ENCODE results near the gene UBE2L3. TPM values are rescaled to one million over a fixed set of nuclear protein-coding genes. Genes with fewer than 3 reads are reported as not detected.

The UBE2L3 gene
- total and polyA plus RNA-seq, 8 donors, result 43.3 to 55.7 (median 48.1) TPM

DNA sequence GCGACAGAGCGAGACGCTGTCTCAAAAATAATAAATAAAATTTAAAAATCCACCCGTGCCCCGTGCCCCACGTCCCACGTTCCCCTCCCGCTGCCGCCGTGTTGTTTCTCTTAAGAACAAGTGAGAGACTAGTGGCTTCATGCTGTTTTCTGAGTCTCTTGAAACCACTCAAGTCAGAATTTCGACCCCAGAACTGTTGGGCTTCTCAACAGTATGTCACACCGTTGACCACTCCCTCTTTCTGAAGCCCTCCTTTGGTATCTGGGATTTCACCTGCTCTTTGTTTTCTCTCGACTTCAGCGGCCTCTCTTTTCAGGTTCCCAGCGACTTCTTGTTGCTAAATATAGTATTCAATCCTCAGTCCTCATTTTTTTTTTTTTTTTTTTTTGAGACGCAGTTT is 99.3 kb downstream of the UBE2L3 start:
- Histone ChIP-seq H3K27me3 (no peaks in the 10 kb centered on the region), H3K4me3 (peak overlapping the region; percentile 77 to 84), H3K27ac (peak overlapping the region; percentile 90 to 97), H3K4me1 (peaks cover 0 to 21% of the 10 kb centered on the region in 2 donors), H3K36me3 (peaks cover 0 to 25% of the 10 kb centered on the region in 2 donors), H3K9me3 (no peaks in the 10 kb centered on the region)
- DNase-seq (no peak), ATAC-seq (no peak)
- TF ChIP-seq, protein P1, sequence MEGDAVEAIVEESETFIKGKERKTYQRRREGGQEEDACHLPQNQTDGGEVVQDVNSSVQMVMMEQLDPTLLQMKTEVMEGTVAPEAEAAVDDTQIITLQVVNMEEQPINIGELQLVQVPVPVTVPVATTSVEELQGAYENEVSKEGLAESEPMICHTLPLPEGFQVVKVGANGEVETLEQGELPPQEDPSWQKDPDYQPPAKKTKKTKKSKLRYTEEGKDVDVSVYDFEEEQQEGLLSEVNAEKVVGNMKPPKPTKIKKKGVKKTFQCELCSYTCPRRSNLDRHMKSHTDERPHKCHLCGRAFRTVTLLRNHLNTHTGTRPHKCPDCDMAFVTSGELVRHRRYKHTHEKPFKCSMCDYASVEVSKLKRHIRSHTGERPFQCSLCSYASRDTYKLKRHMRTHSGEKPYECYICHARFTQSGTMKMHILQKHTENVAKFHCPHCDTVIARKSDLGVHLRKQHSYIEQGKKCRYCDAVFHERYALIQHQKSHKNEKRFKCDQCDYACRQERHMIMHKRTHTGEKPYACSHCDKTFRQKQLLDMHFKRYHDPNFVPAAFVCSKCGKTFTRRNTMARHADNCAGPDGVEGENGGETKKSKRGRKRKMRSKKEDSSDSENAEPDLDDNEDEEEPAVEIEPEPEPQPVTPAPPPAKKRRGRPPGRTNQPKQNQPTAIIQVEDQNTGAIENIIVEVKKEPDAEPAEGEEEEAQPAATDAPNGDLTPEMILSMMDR (IDR thresholded peaks at IDR 0.05), result no peak
- intact Hi-C loops (cut with DNase I), result no loop called here

DNA sequence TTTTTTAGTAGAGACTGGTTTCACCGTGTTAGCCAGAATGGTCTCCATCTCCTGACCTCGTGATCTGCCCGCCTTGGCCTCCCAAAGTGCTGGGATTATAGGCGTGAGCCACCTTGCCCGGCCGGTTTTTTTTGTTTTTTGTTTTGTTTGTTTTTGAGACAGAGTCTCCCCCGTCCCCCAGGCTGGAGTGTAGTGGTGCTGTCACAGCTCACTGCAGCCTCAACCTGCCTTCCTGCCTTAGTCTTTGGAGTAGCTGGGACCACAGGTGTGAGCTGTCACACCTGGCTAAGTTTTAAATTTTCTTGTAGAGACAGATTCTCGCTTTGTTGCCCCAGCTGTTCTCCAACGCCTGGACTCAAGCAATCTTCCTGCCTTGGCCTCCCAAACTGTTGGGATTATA is 101.5 kb downstream of the UBE2L3 start:
- H3K27me3 ChIP-seq, result no peaks in the 10 kb centered on the region
- H3K27ac ChIP-seq, result no peak overlapping the region
- no peaks in the 10 kb centered on the region for H3K9me3 ChIP-seq
- H3K4me1 ChIP-seq, result peaks cover 0 to 21% of the 10 kb centered on the region in 2 donors
- TF ChIP-seq, protein P1 (IDR thresholded peaks at IDR 0.05), result no peak
- H3K4me3 ChIP-seq, result no peak overlapping the region
- ATAC-seq (no peak), DNase-seq (no peak)
- peaks cover 0 to 47% of the 10 kb centered on the region in 2 donors for H3K36me3 ChIP-seq
- intact Hi-C loops (cut with DNase I), result no loop called here

DNA sequence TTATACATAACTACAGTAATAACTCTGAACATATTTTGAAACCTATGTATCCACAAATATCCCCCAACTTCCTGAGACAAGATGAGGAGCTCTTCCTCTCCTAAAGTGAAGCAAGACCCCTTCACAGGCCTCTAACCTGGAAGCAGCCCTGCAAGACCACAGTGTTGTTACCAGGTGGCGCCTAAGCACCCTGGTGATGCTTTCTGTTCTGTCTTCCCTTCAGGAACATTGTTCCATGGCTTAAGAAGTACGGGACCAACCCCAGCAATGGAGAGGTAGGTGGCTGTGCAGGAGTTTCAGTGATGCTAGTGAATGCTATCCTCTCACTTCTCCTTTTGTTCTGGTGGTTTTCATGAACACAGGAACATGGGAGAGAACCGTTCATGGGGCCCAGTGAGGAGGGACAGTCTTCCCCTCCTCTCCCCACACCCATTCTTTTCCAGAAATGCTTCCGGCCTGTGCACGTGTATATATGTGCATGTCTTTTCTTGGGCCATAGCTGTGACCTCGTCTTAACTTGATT is 104.7 kb downstream of the UBE2L3 start:
- TF ChIP-seq, protein P1 (IDR thresholded peaks at IDR 0.05), result no peak
- H3K27me3 ChIP-seq, result no peaks in the 10 kb centered on the region
- intact Hi-C loops (cut with DNase I), result no loop called here
- DNase-seq, result no peak
- H3K27ac ChIP-seq, result no peak overlapping the region
- ATAC-seq, result no peak
- H3K36me3 ChIP-seq, result peaks cover 0 to 72% of the 10 kb centered on the region in 2 donors
- peaks cover 0 to 10% of the 10 kb centered on the region in 2 donors for H3K4me1 ChIP-seq
- H3K4me3 ChIP-seq, result no peak overlapping the region
- H3K9me3 ChIP-seq, result no peaks in the 10 kb centered on the region

Small RNA genes within 50 kb of the gene (microRNA-seq; reads per million reads assigned to microRNA genes)
- gene MIR130B (297 to 411 reads per million in 2 donors), gene MIR301B (2.3 to 29.6 reads per million in 2 donors)

Other genes with a start within 250 kb of the UBE2L3 start
- gene RIMBP3B, start 184.0 kb upstream of the UBE2L3 start, total RNA-seq, result under 1 TPM; 0.10 to 0.32 TPM
- gene RIMBP3B, start 184.0 kb upstream of the UBE2L3 start, polyA plus RNA-seq (ENCODE audit: insufficient read length in 6 of 6), result under 1 TPM in 2 of 6 donors, not detected in 4; 0.06 to 0.16 TPM
- 1 to 10 TPM; 3.4 to 4.1 TPM for gene HIC2, start 150.3 kb upstream of the UBE2L3 start, total RNA-seq
- gene HIC2, start 150.3 kb upstream of the UBE2L3 start, polyA plus RNA-seq (ENCODE audit: insufficient read length in 6 of 6), result 1 to 10 TPM; 6.2 to 9.1 (median 8.4) TPM
- 1 to 10 TPM; 1.6 to 1.8 TPM for gene TMEM191C, start 100.3 kb upstream of the UBE2L3 start, total RNA-seq
- gene TMEM191C, start 100.3 kb upstream of the UBE2L3 start, polyA plus RNA-seq (ENCODE audit: insufficient read length in 6 of 6), result 1 to 10 TPM; 1.3 to 2.5 (median 1.8) TPM
- gene RIMBP3C, start 16.3 kb upstream of the UBE2L3 start, total RNA-seq, result under 1 TPM; 0.17 to 0.31 TPM
- gene RIMBP3C, start 16.3 kb upstream of the UBE2L3 start, polyA plus RNA-seq (ENCODE audit: insufficient read length in 6 of 6), result under 1 TPM in 5 of 6 donors, not detected in 1; 0.11 to 0.30 (median 0.13) TPM
- 10 to 100 TPM; 13.1 to 17.2 TPM for gene YDJC, start 62.3 kb downstream of the UBE2L3 start, total RNA-seq
- gene YDJC, start 62.3 kb downstream of the UBE2L3 start, polyA plus RNA-seq (ENCODE audit: insufficient read length in 6 of 6), result 10 to 100 TPM in 3 of 6 donors, 1 to 10 TPM in 3; 6.2 to 11.3 (median 9.7) TPM
- 1 to 10 TPM in 1 of 2 donors, under 1 TPM in 1; 0.26 to 1.1 TPM for gene CCDC116, start 65.0 kb downstream of the UBE2L3 start, total RNA-seq
- gene CCDC116, start 65.0 kb downstream of the UBE2L3 start, polyA plus RNA-seq (ENCODE audit: insufficient read length in 6 of 6), result 1 to 10 TPM in 1 of 6 donors, under 1 TPM in 5; 0.61 to 1.0 (median 0.85) TPM
- gene SDF2L1, start 74.6 kb downstream of the UBE2L3 start, total RNA-seq, result 10 to 100 TPM; 47.2 to 82.1 TPM
- 10 to 100 TPM; 11.9 to 23.5 (median 15.4) TPM for gene SDF2L1, start 74.6 kb downstream of the UBE2L3 start, polyA plus RNA-seq (ENCODE audit: insufficient read length in 6 of 6)
- 10 to 100 TPM; 34.1 to 38.0 TPM for gene PPIL2, start 98.3 kb downstream of the UBE2L3 start, total RNA-seq
- 10 to 100 TPM; 33.3 to 46.7 (median 35.7) TPM for gene PPIL2, start 98.3 kb downstream of the UBE2L3 start, polyA plus RNA-seq (ENCODE audit: insufficient read length in 6 of 6)
- gene YPEL1, start 168.1 kb downstream of the UBE2L3 start, total RNA-seq, result 1 to 10 TPM; 2.4 to 6.9 TPM
- 10 to 100 TPM; 16.2 to 20.9 (median 19.3) TPM for gene YPEL1, start 168.1 kb downstream of the UBE2L3 start, polyA plus RNA-seq (ENCODE audit: insufficient read length in 6 of 6)